Panc1 (cell line): ENCODE measurements around the gene PTPRR. TPM values are rescaled to one million over a fixed set of nuclear protein-coding genes. Genes with fewer than 3 reads are reported as not detected.

ENCODE experiments used
- ATAC-seq: fragments of 200-7000 bp; cut with Tn5 transposase; 2 replicates; pipeline ENCODE4 v1.9.1; 2020; ENCODE audit warnings: mild to moderate bottlenecking, moderate library complexity
- BruUV-seq: library from RNA; stranded (reverse); fragments of 400-500 nt; replicated peaks from 2 replicates; lab custom pipeline; 2021; lab: Mats Ljungman, UMichigan
- CTCF ChIA-PET: fragments of 300-600 bp; sonication (Branson Sonifier 250); formaldehyde crosslinking; loops from one replicate; lab custom pipeline; 2022; ENCODE audit warnings: antibody characterized with exemption; lab: Charles Lee
- POLR2A ChIA-PET: fragments of 300-600 bp; sonication (Branson Sonifier 250); formaldehyde crosslinking; loops from one replicate; lab custom pipeline; 2022; ENCODE audit warnings: antibody characterized with exemption; lab: Charles Lee
- DNase-seq: peaks from one replicate; pipeline ENCODE4 v3.0.0-alpha.2; 2010; ENCODE audit warnings: low read depth, low spot score
- H3K27ac ChIP-seq: 2 replicates; pipeline ENCODE4 v1.5.1; 2011; ENCODE audit warnings: mild to moderate bottlenecking, low read length, inconsistent platforms
- H3K27me3 ChIP-seq: fragments of 200-500 bp; sonication (Bioruptor generic); 2 replicates; pipeline ENCODE4 v1.6.0; 2014; ENCODE audit warnings: low read length, inconsistent platforms; ENCODE audit not compliant: control insufficient read depth, insufficient read depth
- H3K36me3 ChIP-seq: fragments of 200-500 bp; sonication (Bioruptor generic); 2 replicates; pipeline ENCODE4 v1.5.1; 2014; ENCODE audit warnings: inconsistent platforms, mild to moderate bottlenecking, low read length, moderate library complexity; ENCODE audit not compliant: control insufficient read depth, insufficient read depth
- H3K4me1 ChIP-seq: 2 replicates; pipeline ENCODE4 v1.5.1; 2011; ENCODE audit warnings: inconsistent platforms, mild to moderate bottlenecking, low read length, moderate library complexity; ENCODE audit not compliant: control insufficient read depth, insufficient read depth
- H3K4me3 ChIP-seq, 2 experiments: 2 replicates each; pipeline ENCODE4 v1.5.1; 2011 to 2012; ENCODE audit warnings: low read depth in 2 of 2, low read length in 2 of 2, mild to moderate bottlenecking in 2 of 2, inconsistent platforms in 1 of 2, moderate library complexity in 1 of 2
- H3K9me3 ChIP-seq: fragments of 200-500 bp; sonication (Bioruptor generic); 2 replicates; pipeline ENCODE4 v1.5.1; 2014; ENCODE audit warnings: low read depth, mild to moderate bottlenecking, inconsistent platforms, low read length, moderate library complexity; ENCODE audit not compliant: control insufficient read depth, insufficient read depth
- CTCF ChIP-seq: fragments of 450-650 bp; IDR thresholded peaks from 2 replicates; pipeline ENCODE4 v1.5.1; 2017; ENCODE audit warnings: mild to moderate bottlenecking
- POLR2AphosphoS5 ChIP-seq: IDR thresholded peaks from 2 replicates; pipeline ENCODE4 v1.6.1; 2012; ENCODE audit warnings: mild to moderate bottlenecking, low read depth, low read length, moderate library complexity
- REST ChIP-seq, 2 experiments: IDR thresholded peaks; 2 replicates each; pipeline ENCODE4 v1.6.1; 2011 to 2012; ENCODE audit warnings: low read depth in 2 of 2, control low read depth in 1 of 2, low read length in 1 of 2, mild to moderate bottlenecking in 1 of 2, moderate library complexity in 1 of 2; ENCODE audit not compliant: insufficient read depth in 1 of 2
- SIN3A ChIP-seq: IDR thresholded peaks from 2 replicates; pipeline ENCODE4 v1.6.1; 2012; ENCODE audit warnings: low read depth, mild to moderate bottlenecking, low read length, moderate library complexity, borderline replicate concordance; ENCODE audit not compliant: insufficient read depth
- TCF7L2 ChIP-seq: IDR thresholded peaks from 2 replicates; pipeline ENCODE4 v1.6.1; 2011; ENCODE audit warnings: mild to moderate bottlenecking, low read depth, low read length, inconsistent platforms
- in situ Hi-C: cut with HindIII; loops from 2 replicates; pipeline ENCODE4 v1.10.0; 2016; ENCODE audit warnings: low sequenced_read_pairs, low pct_unique_long_range_greater_than_20kb
- intact Hi-C: fragments of 100-400 bp; cut with micrococcal nuclease; formaldehyde crosslinking; loops from one replicate; pipeline ENCODE4 v1.10.0; 2022; ENCODE audit not compliant: unreplicated experiment
- total RNA-seq: library from RNA; stranded (reverse); gene quantifications from one replicate; pipeline ENCODE4 v1.2.1, GENCODE V29; 2021; ENCODE audit not compliant: unreplicated experiment

Gene PTPRR
- total RNA-seq, 1 experiment from 2014 or later = not detected

GRCh38 chr12:70721656-70722357 is 198.7 kb downstream of the PTPRR start:
- ChIA-PET POLR2A (no interaction called here), CTCF (no interaction called here)
- no TSS peak for BruUV-seq
- TF ChIP-seq SIN3A (no peak), POLR2AphosphoS5 (no peak), CTCF (no peak), REST (IDR thresholded peaks at IDR 0.05; ENCODE audit: insufficient read depth in 1 of 2, low read depth in 2 of 2, low read length in 1 of 2) (no peak), TCF7L2 (no peak)
- Histone ChIP-seq H3K4me1 (no peaks in the 10 kb centered on the region; the same call in 1 of the 2 replicates), H3K36me3 (no peaks in the 10 kb centered on the region), H3K27me3 (peaks cover 8% of the 10 kb centered on the region), H3K27ac (no peak overlapping the region), H3K9me3 (no peaks in the 10 kb centered on the region), H3K4me3 (no peak overlapping the region)
- intact Hi-C loops = loop anchor here (2.0 kb wide), 1 partner anchor 131 kb away; no protein-coding TSS in a partner anchor
- in situ Hi-C loops = no loop called here
- ATAC-seq = no peak
- DNase-seq = no peak

GRCh38 chr12:70721216-70721615 is 199.3 kb downstream of the PTPRR start:
- Histone ChIP-seq H3K4me3 (no peak overlapping the region), H3K9me3 (no peaks in the 10 kb centered on the region), H3K36me3 (no peaks in the 10 kb centered on the region), H3K27me3 (peaks cover 8% of the 10 kb centered on the region), H3K4me1 (no peaks in the 10 kb centered on the region; the same call in 1 of the 2 replicates), H3K27ac (no peak overlapping the region)
- intact Hi-C loops = loop anchor here (2.0 kb wide), 1 partner anchor 130 kb away; no protein-coding TSS in a partner anchor
- in situ Hi-C loops = no loop called here
- TF ChIP-seq TCF7L2 = no peak
- BruUV-seq = no TSS peak
- no peak for ATAC-seq
- CTCF ChIA-PET = interaction anchor here (0.5 kb wide), 1 partner anchor 12 kb away, joined by 6 read pairs; no protein-coding TSS in a partner anchor
- DNase-seq = no peak
- POLR2A ChIA-PET = no interaction called here
